ENCODE results near the gene MRPL17.

DNA sequence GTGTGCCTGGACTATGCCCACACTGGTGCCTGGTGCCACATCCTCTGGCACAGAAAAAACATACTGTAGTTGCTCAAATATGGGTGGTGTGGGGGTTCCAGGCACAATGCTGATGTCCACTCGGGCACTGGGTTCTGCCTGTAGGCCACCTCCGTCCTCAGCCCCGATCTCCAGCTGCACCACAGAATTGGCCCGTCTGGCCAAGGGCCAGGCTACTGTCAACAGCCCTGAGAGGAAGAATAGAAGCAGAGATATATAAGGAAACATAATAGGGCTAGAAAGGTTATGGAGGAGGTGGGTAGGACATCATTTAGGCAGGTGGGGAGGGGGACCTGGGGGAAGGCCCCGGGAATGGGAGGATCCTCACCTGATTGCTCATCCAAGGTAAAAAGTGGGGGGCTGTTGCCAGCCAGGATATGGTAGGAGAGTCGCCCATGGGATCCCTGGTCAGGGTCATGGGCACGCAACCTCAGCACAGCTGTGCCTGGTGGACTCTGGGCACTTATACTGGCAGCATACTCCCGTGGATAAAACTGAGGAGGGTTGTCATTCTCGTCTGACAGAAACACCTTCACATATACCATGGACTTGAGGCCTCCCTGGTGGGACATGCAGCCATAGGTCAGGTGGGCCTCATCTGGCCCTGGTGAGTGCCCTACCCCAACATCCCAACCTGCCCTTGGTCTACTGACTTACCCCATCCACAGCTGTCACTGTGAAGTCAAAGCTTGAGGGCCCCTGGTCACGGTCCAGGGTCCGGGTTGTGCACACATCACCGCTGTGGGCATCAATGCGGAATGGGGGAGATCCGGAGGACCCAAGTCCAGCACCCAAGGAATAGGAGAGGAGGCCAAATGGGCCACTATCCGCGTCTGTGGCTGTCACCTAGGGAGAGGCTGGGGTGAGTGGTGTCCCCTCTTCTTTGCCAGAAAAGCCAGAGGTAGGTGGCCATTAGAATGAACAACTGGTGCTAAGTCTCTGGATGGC, 49.4 kb downstream of the MRPL17 start:
- TF ChIP-seq, protein P1, sequence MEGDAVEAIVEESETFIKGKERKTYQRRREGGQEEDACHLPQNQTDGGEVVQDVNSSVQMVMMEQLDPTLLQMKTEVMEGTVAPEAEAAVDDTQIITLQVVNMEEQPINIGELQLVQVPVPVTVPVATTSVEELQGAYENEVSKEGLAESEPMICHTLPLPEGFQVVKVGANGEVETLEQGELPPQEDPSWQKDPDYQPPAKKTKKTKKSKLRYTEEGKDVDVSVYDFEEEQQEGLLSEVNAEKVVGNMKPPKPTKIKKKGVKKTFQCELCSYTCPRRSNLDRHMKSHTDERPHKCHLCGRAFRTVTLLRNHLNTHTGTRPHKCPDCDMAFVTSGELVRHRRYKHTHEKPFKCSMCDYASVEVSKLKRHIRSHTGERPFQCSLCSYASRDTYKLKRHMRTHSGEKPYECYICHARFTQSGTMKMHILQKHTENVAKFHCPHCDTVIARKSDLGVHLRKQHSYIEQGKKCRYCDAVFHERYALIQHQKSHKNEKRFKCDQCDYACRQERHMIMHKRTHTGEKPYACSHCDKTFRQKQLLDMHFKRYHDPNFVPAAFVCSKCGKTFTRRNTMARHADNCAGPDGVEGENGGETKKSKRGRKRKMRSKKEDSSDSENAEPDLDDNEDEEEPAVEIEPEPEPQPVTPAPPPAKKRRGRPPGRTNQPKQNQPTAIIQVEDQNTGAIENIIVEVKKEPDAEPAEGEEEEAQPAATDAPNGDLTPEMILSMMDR (IDR thresholded peaks at IDR 0.05; ENCODE audit: low read depth, low read length), result no peak
- TF ChIP-seq EZH2phosphoT487 (IDR thresholded peaks at IDR 0.05; ENCODE audit: low read depth), result no peak

Measured in OCI-LY3 (cell line).